Measurements from ENCODE around the gene USO1.

Gene USO1

DNA sequence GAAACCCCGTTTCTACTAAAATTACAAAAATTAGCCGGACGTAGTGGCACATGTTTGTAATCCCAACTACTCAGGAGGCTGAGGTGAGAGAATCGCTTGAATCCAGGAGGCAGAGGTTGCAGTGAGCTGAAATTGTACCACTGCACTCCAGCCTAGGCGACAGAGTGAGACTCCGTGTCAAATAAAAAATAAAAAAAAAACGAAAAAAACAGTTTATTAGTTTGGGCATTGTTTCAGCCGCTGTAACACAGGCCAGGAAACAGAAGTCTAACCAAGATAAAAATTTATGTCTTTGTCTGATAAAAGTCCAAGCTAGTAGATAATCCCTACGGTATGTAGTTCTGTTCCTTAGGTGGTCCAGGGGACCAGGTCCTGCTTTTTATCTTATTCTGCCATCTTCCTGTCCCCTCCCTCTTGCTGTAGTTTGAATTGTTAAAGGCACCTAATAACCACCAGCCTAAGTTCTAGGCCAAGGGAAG lies 21.4 kb downstream of the USO1 start:
- in situ Hi-C loops (cut with HindIII; ENCODE audit: low sequenced_read_pairs) = no loop called here
- TF ChIP-seq, protein P1, sequence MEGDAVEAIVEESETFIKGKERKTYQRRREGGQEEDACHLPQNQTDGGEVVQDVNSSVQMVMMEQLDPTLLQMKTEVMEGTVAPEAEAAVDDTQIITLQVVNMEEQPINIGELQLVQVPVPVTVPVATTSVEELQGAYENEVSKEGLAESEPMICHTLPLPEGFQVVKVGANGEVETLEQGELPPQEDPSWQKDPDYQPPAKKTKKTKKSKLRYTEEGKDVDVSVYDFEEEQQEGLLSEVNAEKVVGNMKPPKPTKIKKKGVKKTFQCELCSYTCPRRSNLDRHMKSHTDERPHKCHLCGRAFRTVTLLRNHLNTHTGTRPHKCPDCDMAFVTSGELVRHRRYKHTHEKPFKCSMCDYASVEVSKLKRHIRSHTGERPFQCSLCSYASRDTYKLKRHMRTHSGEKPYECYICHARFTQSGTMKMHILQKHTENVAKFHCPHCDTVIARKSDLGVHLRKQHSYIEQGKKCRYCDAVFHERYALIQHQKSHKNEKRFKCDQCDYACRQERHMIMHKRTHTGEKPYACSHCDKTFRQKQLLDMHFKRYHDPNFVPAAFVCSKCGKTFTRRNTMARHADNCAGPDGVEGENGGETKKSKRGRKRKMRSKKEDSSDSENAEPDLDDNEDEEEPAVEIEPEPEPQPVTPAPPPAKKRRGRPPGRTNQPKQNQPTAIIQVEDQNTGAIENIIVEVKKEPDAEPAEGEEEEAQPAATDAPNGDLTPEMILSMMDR (IDR thresholded peaks at IDR 0.05; ENCODE audit: low read depth, low read length, missing control alignments) = no peak
- no peak for DNase-seq (ENCODE audit: low read depth)
- H3K4me3 ChIP-seq (ENCODE audit: low read depth, low read length) = no peak overlapping the region

DNA sequence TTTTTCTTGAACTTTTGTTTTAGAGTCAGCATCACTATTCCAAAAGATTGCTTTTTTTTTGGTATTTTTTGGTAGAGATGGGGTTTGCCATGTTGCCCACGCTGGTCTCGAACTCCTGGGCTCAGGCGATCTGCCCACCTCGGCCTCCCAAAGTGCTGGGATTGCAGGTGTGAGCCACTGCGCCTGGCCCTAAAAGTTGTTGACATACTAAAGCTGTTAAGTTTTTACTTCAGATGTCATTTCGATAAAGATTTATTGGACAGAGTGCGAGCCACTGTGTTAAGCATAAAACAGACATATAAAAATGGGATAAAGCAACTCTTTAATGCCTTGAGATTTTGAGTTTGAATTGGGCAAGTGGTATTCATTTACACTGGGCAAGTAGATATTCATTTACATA lies 28.3 kb downstream of the USO1 start:
- in situ Hi-C loops (cut with HindIII; ENCODE audit: low sequenced_read_pairs) = no loop called here
- H3K4me3 ChIP-seq (ENCODE audit: low read depth, low read length) = no peak overlapping the region
- TF ChIP-seq, protein P1 (IDR thresholded peaks at IDR 0.05; ENCODE audit: low read depth, low read length, missing control alignments) = no peak
- DNase-seq (ENCODE audit: low read depth) = no peak

DNA sequence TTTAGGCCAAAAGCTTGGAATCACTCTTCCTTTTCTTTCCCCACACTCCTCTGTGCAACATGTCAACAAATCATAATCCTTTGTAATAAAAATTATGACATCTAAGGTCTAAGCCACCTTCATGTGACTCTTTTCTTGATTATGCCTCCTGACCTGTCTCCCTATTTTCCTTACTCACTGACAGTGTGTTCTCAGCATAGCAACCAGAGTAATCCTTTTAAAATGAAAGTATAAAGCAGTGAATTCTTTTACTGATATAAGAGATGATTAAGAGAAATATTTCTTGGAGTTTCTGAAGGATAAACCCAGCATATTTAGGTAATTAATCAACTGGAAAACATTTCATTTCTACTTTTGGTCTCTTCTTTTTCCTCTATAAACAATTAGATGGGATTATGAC lies 44.7 kb downstream of the USO1 start:
- in situ Hi-C loops (cut with HindIII; ENCODE audit: low sequenced_read_pairs) = no loop called here
- no peak overlapping the region for H3K4me3 ChIP-seq (ENCODE audit: low read depth, low read length)
- TF ChIP-seq, protein P1 (IDR thresholded peaks at IDR 0.05; ENCODE audit: low read depth, low read length, missing control alignments) = no peak
- no peak for DNase-seq (ENCODE audit: low read depth)

DNA sequence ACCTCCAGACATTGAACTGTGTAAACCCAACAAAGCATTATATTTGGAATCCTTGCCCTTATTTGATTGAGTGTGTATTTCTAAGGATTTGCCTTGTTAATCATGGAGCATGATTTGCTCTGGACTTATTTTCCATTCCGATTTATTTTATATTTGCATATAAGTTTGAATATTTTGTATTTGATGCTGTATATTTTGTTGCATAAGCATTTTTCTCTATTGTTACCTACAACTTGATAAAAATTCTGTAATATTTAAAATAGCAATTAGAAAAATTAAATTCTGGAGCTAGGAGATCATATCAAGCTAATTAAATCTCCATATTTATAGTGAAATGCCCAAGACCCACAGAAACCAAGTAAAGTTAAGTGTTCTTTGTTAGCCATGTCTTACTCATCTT lies 47.2 kb downstream of the USO1 start:
- no peak overlapping the region for H3K4me3 ChIP-seq (ENCODE audit: low read depth, low read length)

DNA sequence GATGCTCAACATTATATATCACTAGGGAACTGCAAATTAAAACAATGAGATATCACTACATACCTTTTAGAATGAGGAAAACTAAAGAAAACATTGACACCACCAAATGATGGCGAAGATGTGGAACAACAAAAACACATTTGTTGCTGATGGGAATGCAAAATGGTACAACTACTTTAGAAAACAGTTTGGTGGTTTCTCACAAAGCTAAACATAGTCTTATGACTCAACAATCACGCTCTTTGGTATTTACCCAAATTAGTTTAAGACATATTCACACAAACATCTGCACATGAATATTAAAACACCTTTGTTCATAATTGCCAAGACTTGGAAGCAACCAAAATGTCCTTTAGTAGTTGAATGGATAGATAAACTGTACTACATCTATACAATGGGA lies 53.2 kb downstream of the USO1 start:
- DNase-seq (ENCODE audit: low read depth) = no peak
- TF ChIP-seq, protein P1 (IDR thresholded peaks at IDR 0.05; ENCODE audit: low read depth, low read length, missing control alignments) = no peak
- H3K4me3 ChIP-seq (ENCODE audit: low read depth, low read length) = no peak overlapping the region
- in situ Hi-C loops (cut with HindIII; ENCODE audit: low sequenced_read_pairs) = no loop called here

More for the DNA sequence above, 47.2 kb downstream of the USO1 start:
- DNase-seq (ENCODE audit: low read depth) = no peak
- in situ Hi-C loops (cut with HindIII; ENCODE audit: low sequenced_read_pairs) = no loop called here
- TF ChIP-seq, protein P1 (IDR thresholded peaks at IDR 0.05; ENCODE audit: low read depth, low read length, missing control alignments) = no peak

DNA sequence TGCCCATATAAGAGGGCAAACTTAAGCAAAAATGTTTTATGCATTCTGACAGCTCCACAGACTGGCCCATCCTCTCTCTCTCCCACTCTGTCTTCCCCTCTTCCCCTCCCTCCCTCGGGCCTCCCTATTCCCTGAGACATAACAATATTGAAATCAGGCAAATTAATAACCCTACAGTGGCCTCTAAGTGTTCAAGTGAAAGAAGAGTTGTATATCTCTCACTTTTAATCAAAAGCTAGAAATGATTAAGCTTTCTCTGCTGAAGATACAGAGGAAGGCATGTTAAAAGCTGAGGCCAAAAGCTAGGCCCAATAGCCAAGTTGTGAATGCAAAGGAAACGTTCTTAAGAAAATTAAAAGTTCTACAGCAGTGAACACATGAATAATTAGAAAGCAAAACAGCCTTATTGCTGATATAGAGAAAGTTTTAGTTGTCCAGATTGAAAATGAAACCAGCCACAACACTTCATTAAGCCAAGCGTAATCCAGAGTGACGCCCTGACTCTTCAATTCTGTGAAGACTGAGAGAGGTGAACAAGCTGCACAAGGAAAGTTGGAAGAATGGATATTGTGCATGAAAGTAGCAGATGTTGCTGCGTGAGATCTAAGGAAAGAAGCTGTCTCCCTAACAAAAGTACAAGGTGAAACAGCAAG lies 54.9 kb downstream of the USO1 start:
- in situ Hi-C loops (cut with HindIII; ENCODE audit: low sequenced_read_pairs) = no loop called here
- DNase-seq (ENCODE audit: low read depth) = no peak
- TF ChIP-seq, protein P1 (IDR thresholded peaks at IDR 0.05; ENCODE audit: low read depth, low read length, missing control alignments) = no peak
- no peak overlapping the region for H3K4me3 ChIP-seq (ENCODE audit: low read depth, low read length)

All from astrocyte of the cerebellum (primary cell).